GM12872 (cell line): Measurements from ENCODE around the gene EWSR1.

Experiments
- CTCF ChIP-seq: IDR thresholded peaks from 3 replicates; pipeline ENCODE4 v1.5.1; 2011; ENCODE audit warnings: low read depth, mild to moderate bottlenecking, low read length, moderate library complexity; ENCODE audit not compliant: insufficient read depth

The EWSR1 gene

GRCh38 chr22:29256606-29257325 lies 11.3 kb upstream of the EWSR1 start:
- TF ChIP-seq CTCF: no peak

- no peak for TF ChIP-seq CTCF
Observed at GRCh38 chr22:29257751-29258181, 10.3 kb upstream of the EWSR1 start.

- TF ChIP-seq CTCF: no peak
Observed at GRCh38 chr22:29258407-29259252, 9.4 kb upstream of the EWSR1 start.

GRCh38 chr22:29259253-29259899 lies 8.7 kb upstream of the EWSR1 start:
- peak; percentile 12; the same call in 1 of the 3 replicates for TF ChIP-seq CTCF

GRCh38 chr22:29260031-29260560 lies 8.0 kb upstream of the EWSR1 start:
- no peak for TF ChIP-seq CTCF

GRCh38 chr22:29260601-29261315 lies 7.3 kb upstream of the EWSR1 start:
- no peak for TF ChIP-seq CTCF
